ENCODE data around the gene DPYD.

DPYD gene

GRCh38 chr1:97797403-97798183, 123.2 kb downstream of the DPYD start:
- H3K27me3 ChIP-seq, result no peaks in the 10 kb centered on the region
- no peak overlapping the region for H3K4me2 ChIP-seq
- H3K4me3 ChIP-seq, result no peak overlapping the region
- no peaks in the 10 kb centered on the region for H3K9me3 ChIP-seq
- TF ChIP-seq Cebpa-rat (IDR thresholded peaks at IDR 0.05), result no peak
- no peak overlapping the region for H3K9ac ChIP-seq
- H3K4me1 ChIP-seq, result no peaks in the 10 kb centered on the region
- H3K36me3 ChIP-seq, result no peaks in the 10 kb centered on the region
- no peaks in the 10 kb centered on the region for H4K20me1 ChIP-seq
- H3K27ac ChIP-seq, result no peak overlapping the region

GRCh38 chr1:97796711-97797110, 124.1 kb downstream of the DPYD start:
- Histone ChIP-seq H3K4me1 (peaks cover 8% of the 10 kb centered on the region), H3K4me3 (no peak overlapping the region), H3K27me3 (no peaks in the 10 kb centered on the region), H3K27ac (no peak overlapping the region), H3K36me3 (no peaks in the 10 kb centered on the region), H3K9ac (no peak overlapping the region), H3K9me3 (no peaks in the 10 kb centered on the region), H4K20me1 (no peaks in the 10 kb centered on the region), H3K4me2 (no peak overlapping the region)
- no peak for TF ChIP-seq Cebpa-rat (IDR thresholded peaks at IDR 0.05)

- Histone ChIP-seq H3K4me1 (peaks cover 18% of the 10 kb centered on the region), H3K27me3 (no peaks in the 10 kb centered on the region), H4K20me1 (no peaks in the 10 kb centered on the region), H3K36me3 (no peaks in the 10 kb centered on the region), H3K4me3 (no peak overlapping the region), H3K9ac (no peak overlapping the region), H3K9me3 (no peaks in the 10 kb centered on the region), H3K27ac (no peak overlapping the region), H3K4me2 (no peak overlapping the region)
- TF ChIP-seq Cebpa-rat (IDR thresholded peaks at IDR 0.05), result no peak
Observed at GRCh38 chr1:97792655-97793054, 128.2 kb downstream of the DPYD start.

GRCh38 chr1:97791251-97791650, 129.6 kb downstream of the DPYD start:
- H3K9ac ChIP-seq, result no peak overlapping the region
- no peaks in the 10 kb centered on the region for H3K36me3 ChIP-seq
- no peak overlapping the region for H3K4me3 ChIP-seq
- H3K4me2 ChIP-seq, result peak overlapping the region; percentile 41
- peaks cover 18% of the 10 kb centered on the region for H3K4me1 ChIP-seq
- no peak for TF ChIP-seq Cebpa-rat (IDR thresholded peaks at IDR 0.05)
- no peaks in the 10 kb centered on the region for H4K20me1 ChIP-seq
- no peak overlapping the region for H3K27ac ChIP-seq
- H3K9me3 ChIP-seq, result no peaks in the 10 kb centered on the region
- H3K27me3 ChIP-seq, result no peaks in the 10 kb centered on the region

- no peak for TF ChIP-seq Cebpa-rat (IDR thresholded peaks at IDR 0.05)
- Histone ChIP-seq H3K36me3 (no peaks in the 10 kb centered on the region), H3K9ac (no peak overlapping the region), H3K9me3 (no peaks in the 10 kb centered on the region), H3K27me3 (no peaks in the 10 kb centered on the region), H3K27ac (no peak overlapping the region), H4K20me1 (no peaks in the 10 kb centered on the region), H3K4me3 (no peak overlapping the region), H3K4me1 (peaks cover 22% of the 10 kb centered on the region), H3K4me2 (no peak overlapping the region)
Observed at GRCh38 chr1:97787231-97787630, 133.6 kb downstream of the DPYD start.

GRCh38 chr1:97784661-97785060, 136.2 kb downstream of the DPYD start:
- peaks cover 6% of the 10 kb centered on the region; the same call in 1 of the 2 replicates for H3K4me1 ChIP-seq
- no peaks in the 10 kb centered on the region for H4K20me1 ChIP-seq

GRCh38 chr1:97783751-97784150, 137.1 kb downstream of the DPYD start:
- no peak overlapping the region for H3K27ac ChIP-seq
- no peaks in the 10 kb centered on the region for H4K20me1 ChIP-seq
- peaks cover 6% of the 10 kb centered on the region; the same call in 1 of the 2 replicates for H3K4me1 ChIP-seq
- no peak overlapping the region for H3K4me2 ChIP-seq
- H3K4me3 ChIP-seq, result no peak overlapping the region
- no peaks in the 10 kb centered on the region for H3K36me3 ChIP-seq
- no peaks in the 10 kb centered on the region for H3K9me3 ChIP-seq
- TF ChIP-seq Cebpa-rat (IDR thresholded peaks at IDR 0.05), result no peak
- no peaks in the 10 kb centered on the region for H3K27me3 ChIP-seq
- no peak overlapping the region for H3K9ac ChIP-seq

More at GRCh38 chr1:97784661-97785060, 136.2 kb downstream of the DPYD start:
- TF ChIP-seq Cebpa-rat (IDR thresholded peaks at IDR 0.05), result no peak
- Histone ChIP-seq H3K27ac (no peak overlapping the region), H3K27me3 (no peaks in the 10 kb centered on the region), H3K4me3 (no peak overlapping the region), H3K36me3 (no peaks in the 10 kb centered on the region), H3K9ac (no peak overlapping the region), H3K4me2 (no peak overlapping the region), H3K9me3 (no peaks in the 10 kb centered on the region)

- Histone ChIP-seq H3K4me3 (no peak overlapping the region), H3K27ac (no peak overlapping the region), H3K9me3 (no peaks in the 10 kb centered on the region), H3K4me2 (no peak overlapping the region), H3K4me1 (peaks cover 6% of the 10 kb centered on the region; the same call in 1 of the 2 replicates), H3K36me3 (no peaks in the 10 kb centered on the region), H3K27me3 (no peaks in the 10 kb centered on the region), H4K20me1 (no peaks in the 10 kb centered on the region), H3K9ac (no peak overlapping the region)
- TF ChIP-seq Cebpa-rat (IDR thresholded peaks at IDR 0.05), result no peak
Observed at GRCh38 chr1:97781762-97782337, 139.0 kb downstream of the DPYD start.

GRCh38 chr1:97780884-97781283, 139.9 kb downstream of the DPYD start:
- H3K9ac ChIP-seq, result no peak overlapping the region
- H3K4me1 ChIP-seq, result peaks cover 6% of the 10 kb centered on the region; the same call in 1 of the 2 replicates
- no peak overlapping the region for H3K27ac ChIP-seq
- H3K36me3 ChIP-seq, result no peaks in the 10 kb centered on the region
- TF ChIP-seq Cebpa-rat (IDR thresholded peaks at IDR 0.05), result no peak
- no peak overlapping the region for H3K4me3 ChIP-seq
- H4K20me1 ChIP-seq, result no peaks in the 10 kb centered on the region
- H3K27me3 ChIP-seq, result no peaks in the 10 kb centered on the region
- no peak overlapping the region for H3K4me2 ChIP-seq
- no peaks in the 10 kb centered on the region for H3K9me3 ChIP-seq

GRCh38 chr1:97778718-97779117, 142.1 kb downstream of the DPYD start:
- H3K36me3 ChIP-seq, result no peaks in the 10 kb centered on the region
- no peak overlapping the region for H3K27ac ChIP-seq
- H3K9ac ChIP-seq, result no peak overlapping the region
- H4K20me1 ChIP-seq, result no peaks in the 10 kb centered on the region
- H3K4me2 ChIP-seq, result no peak overlapping the region
- TF ChIP-seq Cebpa-rat (IDR thresholded peaks at IDR 0.05), result no peak
- no peaks in the 10 kb centered on the region for H3K27me3 ChIP-seq
- H3K4me1 ChIP-seq, result no peaks in the 10 kb centered on the region
- no peak overlapping the region for H3K4me3 ChIP-seq
- no peaks in the 10 kb centered on the region for H3K9me3 ChIP-seq
